Measurements from ENCODE around the gene EMC6. TPM values are rescaled to one million over a fixed set of nuclear protein-coding genes. Genes with fewer than 3 reads are reported as not detected.

EMC6 gene
- total and polyA plus RNA-seq, 2 of the 13 experiments (the other 11 are each of a cell fraction or from before 2014, with no cell fraction given): 45.1 to 47.7 TPM

- TF ChIP-seq PRDM4 (CRISPR knock-in tag; IDR thresholded peaks at IDR 0.05; ENCODE audit: borderline replicate concordance): no peak
- TF ChIP-seq JDP2 (CRISPR knock-in tag; IDR thresholded peaks at IDR 0.05; ENCODE audit: borderline replicate concordance): no peak
- TF ChIP-seq ZNF691 (CRISPR knock-in tag; IDR thresholded peaks at IDR 0.05; ENCODE audit: borderline replicate concordance, low read depth): no peak
- TF ChIP-seq, protein P1, sequence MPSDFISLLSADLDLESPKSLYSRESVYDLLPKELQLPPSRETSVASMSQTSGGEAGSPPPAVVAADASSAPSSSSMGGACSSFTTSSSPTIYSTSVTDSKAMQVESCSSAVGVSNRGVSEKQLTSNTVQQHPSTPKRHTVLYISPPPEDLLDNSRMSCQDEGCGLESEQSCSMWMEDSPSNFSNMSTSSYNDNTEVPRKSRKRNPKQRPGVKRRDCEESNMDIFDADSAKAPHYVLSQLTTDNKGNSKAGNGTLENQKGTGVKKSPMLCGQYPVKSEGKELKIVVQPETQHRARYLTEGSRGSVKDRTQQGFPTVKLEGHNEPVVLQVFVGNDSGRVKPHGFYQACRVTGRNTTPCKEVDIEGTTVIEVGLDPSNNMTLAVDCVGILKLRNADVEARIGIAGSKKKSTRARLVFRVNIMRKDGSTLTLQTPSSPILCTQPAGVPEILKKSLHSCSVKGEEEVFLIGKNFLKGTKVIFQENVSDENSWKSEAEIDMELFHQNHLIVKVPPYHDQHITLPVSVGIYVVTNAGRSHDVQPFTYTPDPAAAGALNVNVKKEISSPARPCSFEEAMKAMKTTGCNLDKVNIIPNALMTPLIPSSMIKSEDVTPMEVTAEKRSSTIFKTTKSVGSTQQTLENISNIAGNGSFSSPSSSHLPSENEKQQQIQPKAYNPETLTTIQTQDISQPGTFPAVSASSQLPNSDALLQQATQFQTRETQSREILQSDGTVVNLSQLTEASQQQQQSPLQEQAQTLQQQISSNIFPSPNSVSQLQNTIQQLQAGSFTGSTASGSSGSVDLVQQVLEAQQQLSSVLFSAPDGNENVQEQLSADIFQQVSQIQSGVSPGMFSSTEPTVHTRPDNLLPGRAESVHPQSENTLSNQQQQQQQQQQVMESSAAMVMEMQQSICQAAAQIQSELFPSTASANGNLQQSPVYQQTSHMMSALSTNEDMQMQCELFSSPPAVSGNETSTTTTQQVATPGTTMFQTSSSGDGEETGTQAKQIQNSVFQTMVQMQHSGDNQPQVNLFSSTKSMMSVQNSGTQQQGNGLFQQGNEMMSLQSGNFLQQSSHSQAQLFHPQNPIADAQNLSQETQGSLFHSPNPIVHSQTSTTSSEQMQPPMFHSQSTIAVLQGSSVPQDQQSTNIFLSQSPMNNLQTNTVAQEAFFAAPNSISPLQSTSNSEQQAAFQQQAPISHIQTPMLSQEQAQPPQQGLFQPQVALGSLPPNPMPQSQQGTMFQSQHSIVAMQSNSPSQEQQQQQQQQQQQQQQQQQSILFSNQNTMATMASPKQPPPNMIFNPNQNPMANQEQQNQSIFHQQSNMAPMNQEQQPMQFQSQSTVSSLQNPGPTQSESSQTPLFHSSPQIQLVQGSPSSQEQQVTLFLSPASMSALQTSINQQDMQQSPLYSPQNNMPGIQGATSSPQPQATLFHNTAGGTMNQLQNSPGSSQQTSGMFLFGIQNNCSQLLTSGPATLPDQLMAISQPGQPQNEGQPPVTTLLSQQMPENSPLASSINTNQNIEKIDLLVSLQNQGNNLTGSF (CRISPR knock-in tag; IDR thresholded peaks at IDR 0.05): no peak
- no peak for TF ChIP-seq ZFP1 (CRISPR knock-in tag; IDR thresholded peaks at IDR 0.05)
- no peak for TF ChIP-seq ZNF577 (CRISPR knock-in tag; IDR thresholded peaks at IDR 0.05; ENCODE audit: borderline replicate concordance, low read depth)
- TF ChIP-seq ATAD3A (CRISPR knock-in tag; IDR thresholded peaks at IDR 0.05): no peak
- no peak for TF ChIP-seq NFATC3 (CRISPR knock-in tag; IDR thresholded peaks at IDR 0.05)
- TF ChIP-seq ZNF382 (CRISPR knock-in tag; IDR thresholded peaks at IDR 0.05; ENCODE audit: borderline replicate concordance): no peak
- no peak for TF ChIP-seq ZNF75D (CRISPR knock-in tag; IDR thresholded peaks at IDR 0.05; ENCODE audit: borderline replicate concordance)
- no peak for TF ChIP-seq BATF2 (CRISPR knock-in tag; IDR thresholded peaks at IDR 0.05)
- TF ChIP-seq SIX4 (CRISPR knock-in tag; IDR thresholded peaks at IDR 0.05): peak; percentile 53
- TF ChIP-seq ZNF563 (CRISPR knock-in tag; IDR thresholded peaks at IDR 0.05): peak; percentile 22; the same call in 1 of the 2 replicates
- TF ChIP-seq CBX5 (CRISPR knock-in tag; IDR thresholded peaks at IDR 0.05; ENCODE audit: borderline replicate concordance): no peak; the same call in 1 of the 2 replicates
- peak; percentile 81 for TF ChIP-seq KMT2B (CRISPR knock-in tag; IDR thresholded peaks at IDR 0.05)
- no peak; the same call in 1 of the 2 replicates for TF ChIP-seq BORCS8-MEF2B (CRISPR knock-in tag; IDR thresholded peaks at IDR 0.05)
- TF ChIP-seq GMEB2 (CRISPR knock-in tag; IDR thresholded peaks at IDR 0.05; ENCODE audit: low read depth): no peak
- TF ChIP-seq HNRNPL (IDR thresholded peaks at IDR 0.05; ENCODE audit: low read depth, low read length): 0 out of 2 replicates have a peak, but pooled peaks have one; percentile 35
- peak; percentile 64; the same call in 1 of the 2 replicates for TF ChIP-seq SMAD3 (CRISPR knock-in tag; IDR thresholded peaks at IDR 0.05)
Observed at GRCh38 chr17:3636154-3636907, 32.3 kb upstream of the EMC6 start, which contains the start of the genes CTNS and SHPK (continued).

All from HepG2 (cell line).